H9 (cell line): ENCODE results near the gene CD247. TPM values are rescaled to one million over a fixed set of nuclear protein-coding genes. Genes with fewer than 3 reads are reported as not detected.

Experiments used
- DNase-seq: peaks from one replicate; pipeline ENCODE4 v3.0.0-alpha.2; 2017
- H2AFZ ChIP-seq: one replicate; pipeline ENCODE4 v1.6.1; 2013; ENCODE audit warnings: mild to moderate bottlenecking, low read length, control low read depth, moderate library complexity
- H2AK5ac ChIP-seq: 2 replicates; pipeline ENCODE4 v1.6.1; 2013; ENCODE audit warnings: low read length, control low read depth, mixed read lengths; ENCODE audit not compliant: insufficient read length
- H2BK120ac ChIP-seq: one replicate; pipeline ENCODE4 v1.6.1; 2013; ENCODE audit warnings: low read depth, mild to moderate bottlenecking, low read length, control low read depth, inconsistent platforms; ENCODE audit not compliant: poor library complexity, severe bottlenecking
- H2BK12ac ChIP-seq: 2 replicates; pipeline ENCODE4 v1.6.1; 2013; ENCODE audit warnings: low read length, control low read depth, mixed read lengths, low read depth; ENCODE audit not compliant: insufficient read length
- H2BK15ac ChIP-seq: 2 replicates; pipeline ENCODE4 v1.6.1; 2013; ENCODE audit warnings: low read depth, low read length, control low read depth
- H2BK20ac ChIP-seq: one replicate; pipeline ENCODE4 v1.6.1; 2013; ENCODE audit warnings: low read depth, mild to moderate bottlenecking, low read length, control low read depth, inconsistent platforms; ENCODE audit not compliant: poor library complexity, severe bottlenecking
- H2BK5ac ChIP-seq: 2 replicates; pipeline ENCODE4 v1.6.1; 2013; ENCODE audit warnings: low read length, control low read depth, mixed read lengths; ENCODE audit not compliant: insufficient read length
- H3K14ac ChIP-seq: 2 replicates; pipeline ENCODE4 v1.6.1; 2013; ENCODE audit warnings: low read length, control low read depth; ENCODE audit not compliant: insufficient read depth
- H3K18ac ChIP-seq: 2 replicates; pipeline ENCODE4 v1.6.1; 2013; ENCODE audit warnings: low read depth, mild to moderate bottlenecking, mixed read lengths, low read length, control low read depth; ENCODE audit not compliant: insufficient read length
- H3K23ac ChIP-seq: 2 replicates; pipeline ENCODE4 v1.6.1; 2013; ENCODE audit warnings: low read length, control low read depth, mixed read lengths, low read depth; ENCODE audit not compliant: insufficient read length
- H3K23me2 ChIP-seq: 2 replicates; pipeline ENCODE4 v1.6.1; 2013; ENCODE audit warnings: low read depth, mild to moderate bottlenecking, mixed read lengths, low read length, control low read depth; ENCODE audit not compliant: insufficient read length, poor library complexity, severe bottlenecking
- H3K27ac ChIP-seq: 2 replicates; pipeline ENCODE4 v1.5.1; 2013; ENCODE audit warnings: low read length, control low read depth, mixed read lengths, low read depth; ENCODE audit not compliant: insufficient read length
- H3K27me3 ChIP-seq: 2 replicates; pipeline ENCODE4 v1.6.1; 2013; ENCODE audit warnings: low read length, control low read depth, inconsistent platforms; ENCODE audit not compliant: insufficient read depth
- H3K4ac ChIP-seq: 2 replicates; pipeline ENCODE4 v1.6.1; 2013; ENCODE audit warnings: low read depth, mild to moderate bottlenecking, control low read depth, inconsistent platforms, low read length, moderate library complexity
- H3K4me1 ChIP-seq: 2 replicates; pipeline ENCODE4 v1.6.1; 2013; ENCODE audit warnings: low read length, control low read depth, inconsistent platforms; ENCODE audit not compliant: insufficient read depth
- H3K4me2 ChIP-seq: 2 replicates; pipeline ENCODE4 v1.6.1; 2013; ENCODE audit warnings: low read length, control low read depth, mixed read lengths; ENCODE audit not compliant: insufficient read length, insufficient read depth
- H3K56ac ChIP-seq: 2 replicates; pipeline ENCODE4 v1.6.1; 2013; ENCODE audit warnings: low read depth, mild to moderate bottlenecking, mixed read lengths, low read length, control low read depth; ENCODE audit not compliant: insufficient read length
- H3K79me1 ChIP-seq: 2 replicates; pipeline ENCODE4 v1.6.1; 2013; ENCODE audit warnings: low read depth, mild to moderate bottlenecking, moderate library complexity, low read length, control low read depth, inconsistent platforms; ENCODE audit not compliant: insufficient read depth, poor library complexity, severe bottlenecking
- H3K79me2 ChIP-seq: 2 replicates; pipeline ENCODE4 v1.6.1; 2013; ENCODE audit warnings: low read length, control low read depth, inconsistent platforms; ENCODE audit not compliant: insufficient read depth
- H3K9ac ChIP-seq: 2 replicates; pipeline ENCODE4 v1.6.1; 2013; ENCODE audit warnings: low read length, control low read depth, mixed read lengths; ENCODE audit not compliant: insufficient read length; ENCODE audit errors: extremely low read depth
- H3K9me3 ChIP-seq: one replicate; pipeline ENCODE4 v1.6.1; 2013; ENCODE audit warnings: low read depth, low read length, inconsistent platforms; ENCODE audit not compliant: control insufficient read depth
- H3T11ph ChIP-seq: one replicate; pipeline ENCODE4 v1.6.1; 2013; ENCODE audit warnings: mild to moderate bottlenecking, low read length, control low read depth, inconsistent platforms
- H4K20me1 ChIP-seq: one replicate; pipeline ENCODE4 v1.6.1; 2013; ENCODE audit not compliant: control insufficient read depth, insufficient read length, insufficient read depth
- H4K5ac ChIP-seq: 2 replicates; pipeline ENCODE4 v1.6.1; 2013; ENCODE audit warnings: low read depth, mild to moderate bottlenecking, mixed read lengths, low read length, control low read depth; ENCODE audit not compliant: insufficient read length
- H4K8ac ChIP-seq: replicated peaks from 2 replicates; pipeline ENCODE4 v1.6.1; 2013; ENCODE audit warnings: low read length, control low read depth, mixed read lengths, low read depth; ENCODE audit not compliant: insufficient read length
- H4K91ac ChIP-seq: 2 replicates; pipeline ENCODE4 v1.6.1; 2013; ENCODE audit warnings: low read depth, mild to moderate bottlenecking, moderate library complexity, mixed read lengths, low read length, control low read depth; ENCODE audit not compliant: insufficient read length
- H3K27ac Mint-ChIP-seq, 3 experiments: 2 replicates in 2 of 3; 3 replicates in 1 of 3; pipeline ENCODE4 v1.8.0; 2020 to 2021; ENCODE audit warnings: mixed read lengths in 3 of 3, mild to moderate bottlenecking in 1 of 3, moderate library complexity in 1 of 3
- H3K27me3 Mint-ChIP-seq: 2 replicates; pipeline ENCODE4 v1.8.0; 2021; ENCODE audit warnings: low read depth, mild to moderate bottlenecking, moderate library complexity, mixed read lengths
- H3K36me3 Mint-ChIP-seq, 3 experiments: 2 replicates in 2 of 3; 3 replicates in 1 of 3; pipeline ENCODE4 v1.8.0; 2020 to 2021; ENCODE audit warnings: low read depth in 3 of 3, mixed read lengths in 3 of 3; ENCODE audit not compliant: insufficient read depth in 1 of 3
- H3K4me1 Mint-ChIP-seq, 2 experiments: 2 replicates each; pipeline ENCODE4 v1.8.0; 2020; ENCODE audit warnings: mixed read lengths in 2 of 2
- H3K4me3 Mint-ChIP-seq, 2 experiments: 2 replicates in 1 of 2; 3 replicates in 1 of 2; pipeline ENCODE4 v1.8.0; 2020 to 2021; ENCODE audit warnings: mild to moderate bottlenecking in 2 of 2, mixed read lengths in 2 of 2, moderate library complexity in 1 of 2
- H3K9me3 Mint-ChIP-seq, 2 experiments: 2 replicates in 1 of 2; 3 replicates in 1 of 2; pipeline ENCODE4 v1.8.0; 2020; ENCODE audit warnings: mild to moderate bottlenecking in 2 of 2, mixed read lengths in 2 of 2, moderate library complexity in 1 of 2
- WGBS: extraction: QIAGEN DNeasy Blood & Tissue Kit; methylation state at CpG from one replicate; pipeline ENCODE4 v1.1.7; 2013; ENCODE audit warnings: missing lambda C conversion rate, low lambda C conversion rate, mixed read lengths; ENCODE audit not compliant: insufficient read length; ENCODE audit errors: extremely low coverage; 5-methylcytosine and 5-hydroxymethylcytosine counted together
- total RNA-seq: library from RNA; stranded (reverse); gene quantifications from 2 replicates; pipeline ENCODE4 v1.2.1, GENCODE V29; 2021
- TF ChIP-seq, protein P1 (sequence below): fragments of 200-600 bp; sonication (generic); conservative IDR thresholded peaks from 3 replicates; pipeline ENCODE4 v1.8.0; 2021; ENCODE audit warnings: antibody characterized with exemption, mild to moderate bottlenecking

CD247 gene
- total RNA-seq, 1 experiment from 2014 or later = 1.2 TPM

DNA sequence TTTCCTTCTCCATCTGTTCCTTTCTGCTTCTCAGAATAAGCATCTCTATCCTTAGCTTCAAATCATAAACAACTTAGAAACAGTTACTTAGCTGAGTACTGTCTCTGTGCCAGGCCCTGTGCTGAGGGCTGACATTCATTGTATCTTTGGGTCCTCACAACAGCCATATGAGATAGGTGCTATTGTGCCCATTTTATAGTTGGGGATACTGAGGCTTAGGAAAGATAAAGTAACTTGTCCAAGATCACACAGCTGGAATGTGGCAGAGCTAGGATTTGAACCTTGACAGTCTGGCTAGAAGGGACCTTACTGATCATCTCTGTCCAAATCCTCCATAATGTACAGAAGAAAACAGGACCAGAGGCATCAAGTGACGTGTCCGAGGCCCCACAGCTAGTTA, 25.0 kb downstream of the CD247 start:
- Histone ChIP-seq H3K27me3 (no peaks in the 10 kb centered on the region), H4K8ac (no peak overlapping the region), H3K79me1 (no peaks in the 10 kb centered on the region), H3K27ac (no peak overlapping the region), H3K9ac (no peak overlapping the region), H3K23me2 (no peaks in the 10 kb centered on the region), H3K4me2 (no peak overlapping the region), H2BK20ac (no peak overlapping the region), H2AK5ac (no peak overlapping the region), H4K20me1 (no peaks in the 10 kb centered on the region), H4K5ac (no peak overlapping the region), H2BK15ac (no peak overlapping the region), H2AFZ (no peak overlapping the region), H3K23ac (no peak overlapping the region), H2BK5ac (no peak overlapping the region), H3K4ac (no peak overlapping the region), H2BK120ac (no peak overlapping the region), H3K9me3 (no peaks in the 10 kb centered on the region), H3K18ac (no peak overlapping the region), H2BK12ac (no peak overlapping the region), H3T11ph (no peak overlapping the region), H3K14ac (no peak overlapping the region), H3K79me2 (no peaks in the 10 kb centered on the region), H3K4me1 (no peaks in the 10 kb centered on the region; the same call in 1 of the 2 replicates), H3K56ac (no peak overlapping the region), H4K91ac (no peak overlapping the region)
- Mint-ChIP-seq H3K4me3 (no peak overlapping the region), H3K27me3 (peaks cover 17% of the 10 kb centered on the region), H3K36me3 (no peaks in the 10 kb centered on the region), H3K27ac (no peak overlapping the region; a peak in 2 of 7 replicates), H3K4me1 (peaks cover 30 to 35% of the 10 kb centered on the region in 2 experiments), H3K9me3 (peaks cover 0 to 6% of the 10 kb centered on the region in 2 experiments; a peak in 1 of 5 replicates)
- TF ChIP-seq, protein P1, sequence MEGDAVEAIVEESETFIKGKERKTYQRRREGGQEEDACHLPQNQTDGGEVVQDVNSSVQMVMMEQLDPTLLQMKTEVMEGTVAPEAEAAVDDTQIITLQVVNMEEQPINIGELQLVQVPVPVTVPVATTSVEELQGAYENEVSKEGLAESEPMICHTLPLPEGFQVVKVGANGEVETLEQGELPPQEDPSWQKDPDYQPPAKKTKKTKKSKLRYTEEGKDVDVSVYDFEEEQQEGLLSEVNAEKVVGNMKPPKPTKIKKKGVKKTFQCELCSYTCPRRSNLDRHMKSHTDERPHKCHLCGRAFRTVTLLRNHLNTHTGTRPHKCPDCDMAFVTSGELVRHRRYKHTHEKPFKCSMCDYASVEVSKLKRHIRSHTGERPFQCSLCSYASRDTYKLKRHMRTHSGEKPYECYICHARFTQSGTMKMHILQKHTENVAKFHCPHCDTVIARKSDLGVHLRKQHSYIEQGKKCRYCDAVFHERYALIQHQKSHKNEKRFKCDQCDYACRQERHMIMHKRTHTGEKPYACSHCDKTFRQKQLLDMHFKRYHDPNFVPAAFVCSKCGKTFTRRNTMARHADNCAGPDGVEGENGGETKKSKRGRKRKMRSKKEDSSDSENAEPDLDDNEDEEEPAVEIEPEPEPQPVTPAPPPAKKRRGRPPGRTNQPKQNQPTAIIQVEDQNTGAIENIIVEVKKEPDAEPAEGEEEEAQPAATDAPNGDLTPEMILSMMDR = no peak
- WGBS = no CpG with 5 or more reads among the region's 2 CpGs
- no peak for DNase-seq
